Activated CD8-positive, alpha-beta memory T cell treated with anti-CD3 and anti-CD28 coated beads for 36 hours (primary cell): Measurements from ENCODE around the gene DHRS3. TPM values are rescaled to one million over a fixed set of nuclear protein-coding genes. Genes with fewer than 3 reads are reported as not detected.

ENCODE experiments used
- CTCF ChIA-PET: fragments of 350-600 bp; sonication (Branson Sonifier 250); formaldehyde crosslinking; loops from one replicate; lab custom pipeline; 2021; ENCODE audit warnings: antibody characterized with exemption; lab: Charles Lee
- POLR2A ChIA-PET: fragments of 350-600 bp; sonication (Branson Sonifier 250); formaldehyde crosslinking; loops from one replicate; lab custom pipeline; 2021; ENCODE audit warnings: antibody characterized with exemption; lab: Charles Lee
- total RNA-seq, 2 experiments: library from RNA; stranded (reverse); gene quantifications; one replicate each; pipeline ENCODE4 v1.2.3, GENCODE V29; 2021

Gene DHRS3
- total RNA-seq, 2 experiments from 2014 or later: 134 to 136 TPM

GRCh38 chr1:12643079-12643478, 25.1 kb upstream of the DHRS3 start:
- POLR2A ChIA-PET: interaction anchor here (0.6 kb wide), 1 partner anchor 1293 kb away, joined by 3 read pairs; no protein-coding TSS in a partner anchor

GRCh38 chr1:12640958-12641272, 22.9 kb upstream of the DHRS3 start:
- POLR2A ChIA-PET: no interaction called here
- CTCF ChIA-PET: no interaction called here

More at GRCh38 chr1:12643079-12643478, 25.1 kb upstream of the DHRS3 start:
- CTCF ChIA-PET: interaction anchor here (0.7 kb wide), 1 partner anchor 249 kb away, joined by 4 read pairs; no protein-coding TSS in a partner anchor

GRCh38 chr1:12640237-12640957, 22.4 kb upstream of the DHRS3 start:
- CTCF ChIA-PET: no interaction called here

GRCh38 chr1:12637693-12638092, 19.7 kb upstream of the DHRS3 start:
- ChIA-PET CTCF (no interaction called here), POLR2A (no interaction called here)

More at GRCh38 chr1:12640237-12640957, 22.4 kb upstream of the DHRS3 start:
- POLR2A ChIA-PET: no interaction called here

- POLR2A ChIA-PET: no interaction called here
These were observed 18.3 kb upstream of the DHRS3 start for GRCh38 chr1:12636098-12636950.

GRCh38 chr1:12634696-12635202, 16.7 kb upstream of the DHRS3 start:
- CTCF ChIA-PET: interaction anchor here (1.2 kb wide), 1 partner anchor 25 kb away, joined by 3 read pairs; no protein-coding TSS in a partner anchor
- POLR2A ChIA-PET: no interaction called here

More at GRCh38 chr1:12636098-12636950, 18.3 kb upstream of the DHRS3 start:
- CTCF ChIA-PET: interaction anchor here (1.1 kb wide), 1 partner anchor 17 kb away, joined by 3 read pairs; no protein-coding TSS in a partner anchor

- ChIA-PET POLR2A (no interaction called here), CTCF (interaction anchor here (1.2 kb wide), 1 partner anchor 25 kb away, joined by 3 read pairs; no protein-coding TSS in a partner anchor)
These were observed 16.1 kb upstream of the DHRS3 start for GRCh38 chr1:12634156-12634555.

- CTCF ChIA-PET: interaction anchor here (1.3 kb wide), 1 partner anchor 27 kb away, joined by 7 read pairs; no protein-coding TSS in a partner anchor
- POLR2A ChIA-PET: no interaction called here
These were observed 13.6 kb upstream of the DHRS3 start for GRCh38 chr1:12631571-12631970.

- POLR2A ChIA-PET: no interaction called here
These were observed 13.0 kb upstream of the DHRS3 start for GRCh38 chr1:12630946-12631530.

GRCh38 chr1:12629985-12630760, 12.2 kb upstream of the DHRS3 start:
- POLR2A ChIA-PET: no interaction called here

More at GRCh38 chr1:12630946-12631530, 13.0 kb upstream of the DHRS3 start:
- CTCF ChIA-PET: interaction anchor here (1.3 kb wide), 1 partner anchor 27 kb away, joined by 7 read pairs; no protein-coding TSS in a partner anchor

GRCh38 chr1:12629511-12629956, 11.5 kb upstream of the DHRS3 start:
- POLR2A ChIA-PET: interaction anchor here (0.5 kb wide), 1 partner anchor 321 kb away, joined by 3 read pairs; no protein-coding TSS in a partner anchor
- CTCF ChIA-PET: no interaction called here

More at GRCh38 chr1:12629985-12630760, 12.2 kb upstream of the DHRS3 start:
- CTCF ChIA-PET: no interaction called here

- CTCF ChIA-PET: no interaction called here
These were observed 9.3 kb upstream of the DHRS3 start for GRCh38 chr1:12627296-12627695.

GRCh38 chr1:12626888-12627287, 8.9 kb upstream of the DHRS3 start:
- ChIA-PET CTCF (no interaction called here), POLR2A (no interaction called here)

More at GRCh38 chr1:12627296-12627695, 9.3 kb upstream of the DHRS3 start:
- POLR2A ChIA-PET: no interaction called here

GRCh38 chr1:12625276-12625675, 7.3 kb upstream of the DHRS3 start:
- CTCF ChIA-PET: no interaction called here

GRCh38 chr1:12622506-12622905, 4.5 kb upstream of the DHRS3 start:
- CTCF ChIA-PET: interaction anchor here (1.2 to 8.5 kb wide), 2 partner anchors 19 to 216 kb away, joined by 3 to 67 read pairs; no protein-coding TSS in a partner anchor
- POLR2A ChIA-PET: no interaction called here

More at GRCh38 chr1:12625276-12625675, 7.3 kb upstream of the DHRS3 start:
- POLR2A ChIA-PET: no interaction called here

GRCh38 chr1:12621346-12622335, 3.6 kb upstream of the DHRS3 start:
- POLR2A ChIA-PET: interaction anchor here (1.1 kb wide), 1 partner anchor 103 kb away, joined by 4 read pairs; no protein-coding TSS in a partner anchor
- CTCF ChIA-PET: interaction anchor here (1.0 to 8.5 kb wide), 7 partner anchors 18 to 345 kb away, joined by 3 to 67 read pairs (median 5); no protein-coding TSS in a partner anchor

GRCh38 chr1:12620931-12621330, 2.9 kb upstream of the DHRS3 start:
- POLR2A ChIA-PET: interaction anchor here (1.1 kb wide), 1 partner anchor 102 kb away, joined by 4 read pairs; no protein-coding TSS in a partner anchor
- CTCF ChIA-PET: interaction anchor here (1.0 to 8.5 kb wide), 10 partner anchors 17 to 345 kb away, joined by 3 to 67 read pairs (median 5); no protein-coding TSS in a partner anchor
